Astrocyte (in vitro differentiated cells and primary cell): ENCODE results near the gene FRMD3.

Source experiments
- CTCF ChIP-seq: IDR thresholded peaks from 2 replicates; pipeline ENCODE4 v1.5.1; 2011; ENCODE audit warnings: low read depth, mild to moderate bottlenecking, inconsistent platforms, low read length, moderate library complexity; ENCODE audit not compliant: insufficient read depth
- EZH2 ChIP-seq: IDR thresholded peaks from 2 replicates; pipeline ENCODE4 v1.6.1; 2012; ENCODE audit warnings: mild to moderate bottlenecking, low read length, inconsistent platforms; ENCODE audit not compliant: insufficient read depth

DNA sequence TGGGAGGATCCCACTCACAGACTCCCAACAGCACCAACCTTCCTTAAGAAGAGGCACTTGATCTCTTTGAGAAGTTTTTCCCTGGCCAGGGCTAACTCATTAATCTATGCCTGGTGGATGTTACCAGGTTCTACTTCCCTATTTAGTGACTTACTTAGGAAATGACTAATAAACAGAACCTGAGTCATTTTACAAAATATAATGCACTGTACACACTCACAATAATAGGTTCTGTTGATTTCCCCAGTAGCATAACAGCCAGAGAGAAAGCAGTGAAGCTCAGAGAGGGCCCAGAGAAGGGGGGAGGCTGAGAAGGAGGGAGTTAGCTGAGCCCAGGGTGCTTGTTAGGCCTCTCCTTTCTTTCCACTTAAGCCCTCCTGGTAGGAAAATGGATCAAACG lies 27.1 kb downstream of the FRMD3 start:
- no peak for TF ChIP-seq EZH2
- no peak for TF ChIP-seq CTCF
